Mesangial cell (primary cell): Measurements from ENCODE around the gene PASD1. TPM values are rescaled to one million over a fixed set of nuclear protein-coding genes. Genes with fewer than 3 reads are reported as not detected.

ENCODE experiments used
- total RNA-seq: library from RNA; depleted of rRNA; stranded (reverse); fragments of >200 nt; gene quantifications from 2 replicates; pipeline ENCODE4 v1.2.3, GENCODE V29; 2015

The PASD1 gene
- total RNA-seq, result not detected in 2 replicates

DNA sequence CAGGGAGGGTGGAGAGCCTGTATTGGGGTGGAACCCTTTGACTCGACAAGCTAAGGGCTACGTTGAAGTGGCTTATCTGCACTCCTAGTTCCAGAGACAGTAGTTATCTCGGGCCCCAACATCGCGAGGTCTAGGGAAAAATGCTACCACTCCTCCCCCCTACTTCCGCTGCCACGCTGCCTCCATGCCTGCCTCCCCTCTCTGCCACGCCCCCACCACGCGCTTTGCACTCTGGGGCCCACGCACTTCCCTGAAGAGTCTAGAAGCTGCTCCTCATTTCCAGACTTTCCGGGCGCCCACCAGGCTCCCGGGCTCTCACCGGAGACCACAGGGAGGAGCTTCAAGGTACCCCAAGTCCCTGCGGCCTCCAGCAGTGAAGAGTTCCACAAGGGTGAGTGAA lies at the start of gene PASD1:
TSS of gene PASD1 (plus strand) at position 227 of the 400 bp plus-strand sequence. CDS start 37,879 bp downstream, outside the sequence.

GRCh38 chrX:151694661-151695582 lies 131.4 kb downstream of the PASD1 start, which contains the start of gene PRRG3:
Gene PRRG3, plus strand, starts transcription at chrX:151695458. Its CDS starts 3,357 bp downstream, at chrX:151698815.

GRCh38 chrX:151715752-151716151 lies 152.3 kb downstream of the PASD1 start, which contains the start of gene FATE1:
Gene FATE1, plus strand, starts transcription at chrX:151716035. Its CDS starts 85 bp downstream, at chrX:151716120.

Other genes with a start within 250 kb of the PASD1 start
- gene VMA21, start 166.5 kb upstream of the PASD1 start, total RNA-seq, result 33.3 and 34.1 TPM in 2 replicates
- gene PRRG3, start 131.8 kb downstream of the PASD1 start, total RNA-seq, result not detected in 2 replicates
- gene FATE1, start 152.4 kb downstream of the PASD1 start, total RNA-seq, result not detected in 2 replicates
- gene CNGA2, start 171.1 kb downstream of the PASD1 start, total RNA-seq, result not detected in 2 replicates